Measurements from ENCODE around the gene VPS41.

GRCh38 chr7:38908759-38909335 lies at the start of gene VPS41:
- TF ChIP-seq CTCF (IDR thresholded peaks at IDR 0.05) = no peak
- no peak for TF ChIP-seq POLR2A (IDR thresholded peaks at IDR 0.05)
